HuH-7.5 (cell line): ENCODE data around the gene KCNG2.

Experiments used
- DNase-seq: peaks from one replicate; pipeline ENCODE4 v3.0.0; 2011; ENCODE audit warnings: low spot score

KCNG2 gene

GRCh38 chr18:79887181-79888000, 89.7 kb downstream of the KCNG2 start:
- DNase-seq: no peak

- DNase-seq: no peak
Measured at GRCh38 chr18:79888016-79888415, 90.3 kb downstream of the KCNG2 start.

- no peak for DNase-seq
Measured at GRCh38 chr18:79889569-79889968, 91.8 kb downstream of the KCNG2 start.

- DNase-seq: no peak
Measured at GRCh38 chr18:79890674-79891073, 92.9 kb downstream of the KCNG2 start.

GRCh38 chr18:79896738-79897137, 99.0 kb downstream of the KCNG2 start:
- DNase-seq: no peak

- DNase-seq: no peak
Measured at GRCh38 chr18:79897940-79898625, 100.3 kb downstream of the KCNG2 start.

GRCh38 chr18:79898952-79899608, 101.3 kb downstream of the KCNG2 start:
- no peak for DNase-seq

- no peak for DNase-seq
Measured at GRCh38 chr18:79899609-79900445, 102.1 kb downstream of the KCNG2 start.

- DNase-seq: no peak
Measured at GRCh38 chr18:79900610-79901570, 103.2 kb downstream of the KCNG2 start.

- no peak for DNase-seq
Measured at GRCh38 chr18:79901665-79902064, 103.9 kb downstream of the KCNG2 start.

- no peak for DNase-seq
Measured at GRCh38 chr18:79902075-79902474, 104.3 kb downstream of the KCNG2 start.

- DNase-seq: no peak
Measured at GRCh38 chr18:79902640-79903039, 104.9 kb downstream of the KCNG2 start.

- DNase-seq: no peak
Measured at GRCh38 chr18:79903071-79903635, 105.4 kb downstream of the KCNG2 start.

GRCh38 chr18:79903787-79904356, 106.1 kb downstream of the KCNG2 start:
- no peak for DNase-seq

GRCh38 chr18:79904357-79905147, 106.8 kb downstream of the KCNG2 start:
- no peak for DNase-seq

GRCh38 chr18:79905389-79905911, 107.7 kb downstream of the KCNG2 start:
- no peak for DNase-seq

- no peak for DNase-seq
Measured at GRCh38 chr18:79905993-79906392, 108.3 kb downstream of the KCNG2 start.

- no peak for DNase-seq
Measured at GRCh38 chr18:79906706-79907105, 109.0 kb downstream of the KCNG2 start.
